Measurements from ENCODE around the gene KANK4.
"Not testable (repeated sequence)": the region's sequence is repeated elsewhere in the genome, so short reads cannot be mapped to it uniquely, and the experiment has no call there.

KANK4 gene

DNA sequence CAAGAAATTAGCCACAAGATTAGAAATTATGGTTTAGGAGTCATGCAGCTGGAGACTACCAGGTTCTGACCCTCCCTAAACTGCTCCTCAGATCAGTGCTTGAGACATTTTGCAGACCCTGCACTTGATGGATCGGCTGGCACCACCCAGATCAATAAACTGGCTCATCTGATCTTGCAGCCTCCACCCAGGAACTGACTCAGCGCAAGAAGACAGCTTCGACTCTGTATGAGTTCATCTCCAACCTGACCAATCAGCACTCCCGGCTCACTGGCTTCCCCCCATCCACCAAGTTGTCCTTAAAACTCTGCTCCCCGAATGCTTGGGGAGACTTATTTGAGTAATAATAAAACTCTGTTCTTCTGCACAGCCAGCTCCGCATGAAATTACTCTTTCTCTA is 84.5 kb downstream of the KANK4 start:
- DNase-seq: no peak

DNA sequence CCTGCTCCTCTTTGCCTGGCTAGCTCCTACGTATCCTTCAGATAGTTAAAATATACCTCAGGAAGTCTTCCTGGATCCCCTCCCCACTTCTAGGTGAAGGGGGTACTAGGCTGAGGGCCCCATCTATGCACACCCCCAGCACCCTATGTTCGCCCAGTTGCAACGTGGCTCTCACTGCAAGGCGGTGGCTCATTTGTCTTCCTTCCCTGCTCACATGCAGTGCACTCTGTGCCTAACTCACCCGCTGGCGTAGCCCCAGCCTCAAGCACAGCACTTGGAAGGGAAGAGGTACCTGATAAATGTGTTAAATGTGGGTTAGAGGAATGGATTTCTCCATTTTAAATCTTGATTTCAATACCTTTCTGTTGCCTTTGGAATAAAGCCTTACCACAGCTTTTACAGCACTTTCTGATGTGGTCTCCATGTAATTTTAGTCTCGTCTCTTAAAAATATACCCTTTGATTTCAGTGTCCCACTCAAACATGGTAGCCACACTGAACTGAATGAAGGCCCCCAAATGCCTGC is 85.2 kb downstream of the KANK4 start:
- no peak for DNase-seq

GRCh38 chr1:62232871-62233278 is 86.4 kb downstream of the KANK4 start:
- no peak for DNase-seq

DNA sequence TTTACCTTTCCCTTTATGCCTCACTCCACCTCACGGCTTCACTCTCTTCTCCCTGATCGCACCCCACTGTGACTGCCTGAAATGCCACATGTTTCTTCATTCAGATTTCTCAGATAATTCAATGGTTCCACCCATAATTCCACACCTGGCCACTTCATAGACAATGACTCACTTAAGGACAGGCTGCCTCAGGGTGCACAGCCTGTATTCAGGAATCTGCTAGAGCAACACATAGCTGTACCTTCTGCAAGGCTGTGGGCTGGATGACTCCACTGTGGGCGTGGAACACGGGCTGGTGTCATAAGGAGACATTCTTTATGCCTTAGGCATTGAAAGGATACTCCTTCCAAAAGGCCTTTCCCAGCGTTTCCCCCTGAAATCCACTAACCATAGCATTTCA is 88.5 kb downstream of the KANK4 start:
- no peak for DNase-seq

- DNase-seq: no peak
Observed at GRCh38 chr1:62229932-62230331, 89.3 kb downstream of the KANK4 start.

DNA sequence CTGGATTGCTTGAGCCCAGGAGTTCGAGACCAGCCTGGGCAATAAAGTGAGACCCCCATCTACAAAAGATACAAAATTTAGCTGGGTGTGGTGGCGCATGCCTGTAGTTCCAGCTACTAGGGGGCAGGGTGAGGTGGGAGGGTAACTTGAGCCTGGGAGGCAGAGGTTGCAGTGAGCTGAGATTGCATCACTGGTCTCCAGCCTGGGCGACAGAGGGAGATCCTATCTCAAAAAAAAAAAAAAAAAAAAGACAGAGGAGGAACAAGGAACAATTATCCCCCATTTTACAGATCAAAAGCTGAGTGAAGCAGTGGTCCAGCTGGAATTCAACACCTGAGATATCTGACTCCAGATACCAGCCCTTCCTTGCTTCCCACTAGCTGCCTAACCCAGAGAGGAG is 89.8 kb downstream of the KANK4 start:
- no peak for DNase-seq

GRCh38 chr1:62228883-62229187 is 90.4 kb downstream of the KANK4 start:
- DNase-seq: no peak

DNA sequence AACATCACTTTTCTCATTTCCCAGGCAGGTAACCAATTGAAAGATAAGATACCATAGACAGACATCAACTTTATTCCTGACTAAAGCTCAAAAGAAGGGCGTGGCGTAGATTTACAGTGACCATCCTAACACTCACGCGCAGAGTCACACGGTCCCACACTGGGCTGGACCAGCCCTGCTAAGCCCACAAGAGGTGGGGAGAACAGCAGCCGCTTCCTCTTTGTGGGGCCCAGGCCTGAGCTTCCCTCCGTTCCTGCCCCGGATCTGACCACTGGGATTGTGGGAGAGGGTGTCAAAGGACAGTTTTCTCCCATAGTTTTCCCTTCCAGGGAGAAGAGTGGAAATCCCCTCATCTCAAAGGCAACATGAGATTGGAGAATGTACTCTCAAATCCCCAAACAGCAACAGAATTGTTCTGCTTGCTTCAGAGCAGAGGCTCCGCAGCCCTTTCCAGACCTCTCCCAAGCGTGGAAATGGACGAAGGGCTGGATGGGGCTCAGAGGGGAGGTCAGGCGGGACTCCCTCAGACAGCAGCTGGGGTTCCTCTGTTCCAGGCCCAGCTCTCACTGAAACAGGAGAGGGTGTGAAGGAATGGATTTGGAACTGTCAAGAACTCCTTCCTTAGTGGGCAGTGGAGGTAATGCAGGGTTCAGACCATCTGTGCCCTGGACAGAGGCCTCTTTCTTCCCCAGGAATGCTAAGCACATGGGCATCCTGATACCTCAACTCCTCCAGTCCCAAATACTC is 90.9 kb downstream of the KANK4 start:
- DNase-seq: no peak

DNA sequence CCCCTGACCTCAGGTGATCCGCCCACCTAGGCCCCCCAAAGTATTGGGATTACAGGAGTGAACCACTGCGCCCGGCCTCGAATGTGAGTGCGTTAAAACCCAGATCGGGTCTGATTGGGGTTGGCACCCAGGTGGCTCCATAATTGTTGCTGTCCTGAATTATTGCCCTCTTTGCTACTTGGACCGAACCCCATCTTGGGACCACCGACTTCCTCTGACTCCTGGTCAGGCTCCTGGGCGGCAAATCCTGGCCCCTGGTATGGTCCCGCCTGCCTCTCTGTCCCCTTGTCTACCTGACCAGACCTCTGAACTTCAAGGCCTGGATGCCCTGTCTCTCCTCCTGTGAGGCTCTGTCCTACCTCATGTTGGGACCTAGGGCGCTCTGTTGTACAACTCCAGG is 91.7 kb downstream of the KANK4 start:
- no peak for DNase-seq

DNA sequence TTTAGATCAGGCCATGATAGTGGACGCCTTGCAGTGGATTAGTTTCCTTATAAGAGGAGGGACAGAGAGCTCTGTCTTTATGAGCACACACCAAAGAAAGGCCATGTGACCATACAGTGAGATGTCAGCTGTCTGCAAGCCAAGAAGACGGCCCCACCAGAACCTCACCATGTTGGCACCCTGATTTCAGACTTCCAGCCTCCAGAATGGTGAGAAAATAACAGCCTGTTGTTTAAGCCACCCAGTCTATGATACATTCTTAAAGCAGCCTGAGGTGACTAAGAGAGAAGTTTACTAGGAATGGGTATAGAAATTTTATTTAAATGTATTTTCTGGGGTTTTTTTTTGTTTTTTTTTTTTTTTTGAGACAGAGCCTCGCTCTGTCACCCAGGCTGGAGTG is 95.1 kb downstream of the KANK4 start:
- DNase-seq: no peak

DNA sequence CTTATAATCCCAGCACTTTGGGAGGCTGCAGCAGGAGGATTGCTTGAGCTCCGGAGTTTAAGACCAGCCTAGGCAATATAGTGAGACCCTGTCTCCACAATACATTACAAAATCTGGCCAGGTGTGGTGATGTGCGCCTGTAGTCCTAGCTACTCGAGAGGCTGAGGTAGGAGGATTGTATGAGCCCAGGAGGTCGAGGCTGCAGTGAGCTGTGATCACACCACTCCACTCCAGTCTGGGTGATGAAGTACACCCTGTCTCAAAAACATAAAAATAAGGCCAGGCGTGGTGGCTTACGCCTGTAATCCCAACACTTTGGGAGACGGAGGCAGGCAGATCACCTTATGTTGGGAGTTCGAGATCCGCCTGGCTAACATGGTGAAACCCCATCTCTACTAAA is 96.9 kb downstream of the KANK4 start:
- no peak for DNase-seq

DNA sequence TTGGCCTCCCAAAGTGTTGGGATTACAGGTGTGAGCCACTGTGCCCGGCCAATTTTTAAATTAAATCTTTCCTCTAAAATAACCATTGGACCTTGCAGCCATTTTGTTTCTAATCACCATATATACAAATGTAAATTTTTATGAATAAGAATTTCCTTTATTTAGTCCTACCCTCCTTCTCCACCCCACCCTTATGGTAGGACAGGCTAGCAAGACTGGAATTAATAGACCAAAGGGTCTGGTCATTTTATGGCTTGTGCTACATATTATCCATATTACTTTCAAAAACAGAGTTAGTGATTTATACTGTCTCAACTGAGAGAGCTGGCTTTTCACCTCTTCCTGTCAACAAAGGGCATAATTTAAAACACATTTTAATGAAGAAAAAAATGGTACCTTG is 98.1 kb downstream of the KANK4 start:
- DNase-seq: no peak

DNA sequence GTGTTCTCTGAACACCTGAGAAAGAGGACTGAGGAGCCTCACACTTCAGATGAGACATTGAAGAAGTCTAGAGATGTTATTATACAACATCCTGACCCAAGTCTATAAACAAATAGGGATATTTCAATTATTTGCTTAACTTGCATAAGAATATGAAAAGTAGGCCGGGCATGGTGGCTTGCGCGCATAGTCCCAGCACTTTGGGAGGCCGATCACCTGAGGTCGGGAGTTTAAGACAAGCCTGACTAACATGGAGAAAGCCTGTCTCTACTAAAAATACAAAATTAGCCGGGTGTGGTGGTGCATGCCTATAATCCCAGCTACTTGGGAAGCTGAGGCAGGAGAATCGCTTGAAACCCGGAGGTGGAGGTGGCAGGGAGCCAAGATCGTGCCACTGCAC is 98.8 kb downstream of the KANK4 start:
- DNase-seq: not testable (repeated sequence)

- no peak for DNase-seq
Observed at GRCh38 chr1:62218604-62219003, 100.6 kb downstream of the KANK4 start.

DNA sequence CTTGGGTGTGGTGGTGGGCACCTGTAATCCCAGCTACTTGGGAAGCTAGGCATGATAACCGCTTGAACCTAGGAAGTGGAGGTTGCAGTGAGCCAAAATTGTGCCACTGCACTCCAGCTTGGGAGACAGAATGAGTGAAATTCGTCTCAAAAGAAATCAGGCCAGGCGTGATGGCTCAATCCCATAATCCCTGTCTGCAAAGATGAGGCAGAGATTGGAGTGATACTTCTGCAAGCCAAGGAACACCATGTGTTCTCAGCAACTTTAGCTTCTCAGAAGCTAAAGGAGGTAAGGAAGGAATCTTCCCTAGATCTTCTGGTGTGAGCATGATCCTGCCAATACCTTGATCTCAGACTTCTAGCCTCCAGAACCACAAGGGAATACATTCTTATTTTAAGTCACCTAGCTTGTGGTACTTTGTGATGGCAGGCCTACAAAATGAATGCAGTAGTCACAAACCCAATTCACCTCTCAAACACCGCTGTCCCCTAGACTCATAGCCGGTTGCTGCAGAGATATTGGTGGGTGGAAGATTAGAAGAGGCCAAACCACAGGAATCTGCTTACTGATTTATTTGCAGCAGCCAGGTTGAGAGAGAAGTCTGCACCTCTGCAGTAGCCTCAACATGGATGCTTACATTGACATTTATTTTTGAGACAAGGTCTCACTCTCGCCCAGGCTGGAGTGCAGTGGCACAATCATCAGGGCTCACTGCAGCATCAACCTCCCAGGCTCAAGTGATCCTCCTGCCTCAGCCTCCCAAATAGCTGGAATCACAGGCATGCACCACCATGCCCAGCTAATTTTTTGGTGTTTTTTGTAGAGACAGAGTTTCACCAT is 105.9 kb downstream of the KANK4 start:
- no peak for DNase-seq

DNA sequence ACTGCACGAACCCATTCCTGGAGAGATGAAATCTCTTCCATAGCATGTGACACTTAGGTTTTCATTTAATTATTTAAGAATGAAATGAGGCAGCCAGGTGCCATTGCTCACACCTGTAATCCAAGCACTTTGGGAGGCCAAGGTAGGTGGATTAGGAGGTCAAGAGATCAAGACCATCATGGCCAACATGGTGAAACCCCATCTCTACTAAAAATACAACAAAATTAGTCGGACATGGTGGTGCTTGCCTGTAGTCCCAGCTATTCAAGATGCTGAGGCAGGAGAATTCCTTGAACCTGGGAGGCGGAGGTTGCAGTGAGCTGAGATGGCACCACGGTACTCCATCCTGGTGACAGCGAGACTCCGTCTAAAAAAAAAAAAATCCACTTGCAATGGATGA is 106.8 kb downstream of the KANK4 start:
- no peak for DNase-seq

GRCh38 chr1:62210960-62211359 is 108.3 kb downstream of the KANK4 start:
- DNase-seq: no peak

DNA sequence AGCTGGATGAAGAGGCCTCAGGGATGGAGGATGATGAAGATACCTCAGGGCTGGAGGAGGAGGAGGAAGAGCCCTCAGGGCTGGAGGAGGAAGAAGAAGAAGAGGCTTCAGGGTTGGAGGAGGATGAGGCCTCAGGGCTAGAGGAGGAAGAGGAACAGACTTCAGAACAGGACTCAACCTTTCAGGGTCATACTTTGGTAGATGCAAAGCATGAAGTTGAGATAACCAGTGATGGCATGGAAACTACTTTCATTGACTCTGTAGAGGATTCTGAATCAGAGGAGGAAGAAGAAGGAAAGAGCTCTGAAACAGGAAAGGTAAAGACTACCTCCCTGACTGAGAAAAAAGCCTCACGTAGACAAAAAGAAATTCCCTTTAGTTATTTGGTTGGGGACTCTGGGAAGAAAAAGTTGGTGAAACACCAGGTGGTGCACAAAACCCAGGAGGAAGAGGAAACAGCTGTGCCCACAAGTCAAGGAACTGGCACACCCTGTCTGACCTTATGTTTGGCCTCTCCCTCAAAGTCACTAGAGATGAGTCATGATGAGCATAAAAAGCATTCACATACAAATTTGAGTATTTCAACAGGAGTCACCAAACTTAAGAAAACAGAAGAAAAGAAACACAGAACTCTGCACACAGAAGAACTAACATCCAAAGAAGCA is 109.2 kb downstream of the KANK4 start:
- DNase-seq: no peak

DNA sequence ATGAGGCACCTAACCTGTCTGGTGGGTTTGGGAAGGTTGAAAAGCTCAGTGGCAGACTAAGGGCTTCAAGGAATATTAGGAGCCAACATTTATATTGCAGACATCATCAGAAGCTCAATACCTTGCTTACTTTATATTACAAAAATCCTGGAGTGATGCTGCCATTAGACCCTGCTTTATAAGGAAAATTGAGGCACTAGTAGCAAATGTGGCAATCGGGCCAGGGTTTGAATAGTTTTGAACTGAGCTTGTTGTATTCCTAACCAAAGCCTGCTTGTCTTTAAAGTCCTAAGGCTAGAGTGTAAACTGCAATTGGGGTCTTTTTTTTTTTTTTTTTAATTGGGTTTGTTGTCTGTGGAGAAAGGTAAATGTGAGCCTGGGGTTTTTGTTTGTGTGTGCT is 110.3 kb downstream of the KANK4 start:
- no peak for DNase-seq

DNA sequence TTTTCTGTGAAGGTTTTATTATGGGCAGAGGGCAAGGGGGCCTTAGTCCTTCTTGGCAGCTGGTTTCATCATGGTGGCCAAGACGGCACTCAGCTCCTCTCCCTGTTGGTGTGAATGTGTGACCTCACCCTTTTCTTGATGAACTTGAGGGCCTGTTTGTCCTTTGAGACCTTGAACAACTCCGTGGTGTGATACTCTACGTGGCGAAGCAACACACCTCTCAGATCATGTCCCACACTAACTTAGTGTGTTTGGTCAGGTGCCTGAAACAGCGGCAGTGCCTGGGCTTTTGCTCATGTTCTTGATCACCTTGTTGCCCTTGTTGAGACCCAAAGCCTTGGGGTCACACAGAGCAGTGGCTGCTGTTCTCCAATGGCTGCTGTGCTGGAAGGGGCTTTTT is 111.1 kb downstream of the KANK4 start:
- DNase-seq: no peak

- no peak for DNase-seq
Observed at GRCh38 chr1:62207187-62207586, 112.0 kb downstream of the KANK4 start.

DNA sequence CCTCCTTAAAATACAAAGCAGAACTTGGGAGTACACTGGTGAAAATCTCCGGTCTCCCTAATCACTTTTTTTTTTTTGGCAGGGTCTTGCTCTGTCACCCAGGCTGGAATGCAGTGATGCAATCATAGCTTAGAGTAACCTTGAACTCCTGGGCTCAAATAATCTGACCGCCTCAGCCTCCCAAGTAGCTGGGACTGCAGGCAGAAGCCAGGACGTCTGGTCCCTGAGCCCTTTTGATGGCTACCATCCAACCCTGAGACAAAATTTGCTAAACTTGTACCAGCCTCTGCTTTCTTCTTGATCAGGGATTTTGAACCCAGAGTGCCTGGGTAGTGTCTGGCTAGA is 120.5 kb downstream of the KANK4 start:
- no peak for DNase-seq

DNA sequence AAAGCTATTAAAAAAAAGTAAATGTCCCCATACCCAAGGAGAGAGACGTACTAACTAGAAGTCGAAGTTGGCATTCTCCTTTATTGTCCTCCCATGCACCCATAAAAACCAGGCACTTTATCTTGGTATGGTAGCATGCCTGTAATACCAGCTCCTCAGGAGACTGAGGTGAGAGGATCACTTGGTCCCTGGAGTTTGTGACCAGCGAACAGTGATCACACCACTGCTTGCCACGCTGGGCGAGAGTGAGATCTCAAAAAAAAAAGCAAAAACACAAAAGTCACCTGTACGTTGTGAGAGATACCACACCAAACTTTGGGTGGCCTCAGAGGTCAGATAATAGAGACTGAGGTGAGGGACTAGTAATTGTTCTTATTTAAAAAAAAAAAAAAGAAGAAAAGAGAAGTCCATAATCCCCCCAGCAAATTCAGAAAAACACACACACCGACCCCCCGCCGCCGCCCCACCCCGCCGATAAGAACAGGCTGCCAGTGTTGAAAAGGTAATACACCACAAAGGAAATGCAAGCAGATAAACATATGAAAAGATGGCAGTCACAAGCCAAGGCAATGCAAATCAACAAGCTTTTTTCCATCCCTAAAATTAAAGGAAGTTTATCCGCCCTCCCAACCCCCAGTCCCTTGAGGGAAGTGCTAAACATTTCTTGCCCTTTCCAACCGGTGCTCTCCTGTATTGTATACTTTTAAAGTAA is 121.0 kb downstream of the KANK4 start:
- DNase-seq: no peak
